ENCODE results near the gene PEMT.

PEMT gene

GRCh38 chr17:17560167-17560566 lies 31.3 kb downstream of the PEMT start:
- Histone ChIP-seq H3K9ac (ENCODE audit: low read length) (no peak overlapping the region), H3K79me2 (ENCODE audit: insufficient read depth, low read length) (no peaks in the 10 kb centered on the region), H2AFZ (ENCODE audit: low read depth, low read length, severe bottlenecking) (no peak overlapping the region), H3K4me3 (ENCODE audit: insufficient read depth, low read length, poor library complexity, severe bottlenecking) (no peak overlapping the region), H3F3A (ENCODE audit: insufficient read depth) (no peaks in the 10 kb centered on the region), H3K9me2 (replicated peaks; ENCODE audit: insufficient read depth, low read length) (no peaks in the 10 kb centered on the region), H4K20me1 (ENCODE audit: low read depth, low read length) (no peaks in the 10 kb centered on the region), H3K9me3 (ENCODE audit: insufficient read depth, low read length) (no peaks in the 10 kb centered on the region), H3K36me3 (ENCODE audit: low read length) (no peaks in the 10 kb centered on the region), H3K27me3 (ENCODE audit: low read length) (no peaks in the 10 kb centered on the region), H3K27ac (ENCODE audit: low read depth, low read length) (no peak overlapping the region), H3K4me2 (ENCODE audit: low read depth, low read length, poor library complexity, severe bottlenecking) (no peak overlapping the region)
- no peak for TF ChIP-seq EZH2phosphoT487 (conservative IDR thresholded peaks at IDR 0.05; ENCODE audit: low read length)
- TF ChIP-seq CTCF (IDR thresholded peaks at IDR 0.05; ENCODE audit: insufficient read depth, low read length, poor library complexity, severe bottlenecking) = no peak

- no peaks in the 10 kb centered on the region for H3K9me3 ChIP-seq (ENCODE audit: insufficient read depth, low read length)
- no peaks in the 10 kb centered on the region for H4K20me1 ChIP-seq (ENCODE audit: low read depth, low read length)
- no peak for TF ChIP-seq EZH2phosphoT487 (conservative IDR thresholded peaks at IDR 0.05; ENCODE audit: low read length)
- no peak for TF ChIP-seq CTCF (IDR thresholded peaks at IDR 0.05; ENCODE audit: insufficient read depth, low read length, poor library complexity, severe bottlenecking)
- H3K27ac ChIP-seq (ENCODE audit: low read depth, low read length) = no peak overlapping the region
- H3K9me2 ChIP-seq (replicated peaks; ENCODE audit: insufficient read depth, low read length) = no peaks in the 10 kb centered on the region
- no peak overlapping the region for H2AFZ ChIP-seq (ENCODE audit: low read depth, low read length, severe bottlenecking)
- H3K79me2 ChIP-seq (ENCODE audit: insufficient read depth, low read length) = no peaks in the 10 kb centered on the region
- H3K4me2 ChIP-seq (ENCODE audit: low read depth, low read length, poor library complexity, severe bottlenecking) = no peak overlapping the region
- no peaks in the 10 kb centered on the region for H3K27me3 ChIP-seq (ENCODE audit: low read length)
- no peak overlapping the region for H3K4me3 ChIP-seq (ENCODE audit: insufficient read depth, low read length, poor library complexity, severe bottlenecking)
- H3F3A ChIP-seq (ENCODE audit: insufficient read depth) = no peaks in the 10 kb centered on the region
- no peaks in the 10 kb centered on the region for H3K36me3 ChIP-seq (ENCODE audit: low read length)
- H3K9ac ChIP-seq (ENCODE audit: low read length) = no peak overlapping the region
These were observed 32.3 kb downstream of the PEMT start for GRCh38 chr17:17559164-17559563.

- Histone ChIP-seq H3K27ac (ENCODE audit: low read depth, low read length) (no peak overlapping the region), H3K36me3 (ENCODE audit: low read length) (no peaks in the 10 kb centered on the region), H3K9me2 (replicated peaks; ENCODE audit: insufficient read depth, low read length) (no peaks in the 10 kb centered on the region), H3F3A (ENCODE audit: insufficient read depth) (no peaks in the 10 kb centered on the region), H3K4me2 (ENCODE audit: low read depth, low read length, poor library complexity, severe bottlenecking) (no peak overlapping the region), H2AFZ (ENCODE audit: low read depth, low read length, severe bottlenecking) (no peak overlapping the region), H3K9ac (ENCODE audit: low read length) (no peak overlapping the region), H3K9me3 (ENCODE audit: insufficient read depth, low read length) (no peaks in the 10 kb centered on the region), H3K27me3 (ENCODE audit: low read length) (no peaks in the 10 kb centered on the region), H3K4me3 (ENCODE audit: insufficient read depth, low read length, poor library complexity, severe bottlenecking) (no peak overlapping the region), H4K20me1 (ENCODE audit: low read depth, low read length) (no peaks in the 10 kb centered on the region), H3K79me2 (ENCODE audit: insufficient read depth, low read length) (no peaks in the 10 kb centered on the region)
- TF ChIP-seq CTCF (IDR thresholded peaks at IDR 0.05; ENCODE audit: insufficient read depth, low read length, poor library complexity, severe bottlenecking) = no peak
These were observed 33.1 kb downstream of the PEMT start for GRCh38 chr17:17558431-17558830.

- no peak for TF ChIP-seq CTCF (IDR thresholded peaks at IDR 0.05; ENCODE audit: insufficient read depth, low read length, poor library complexity, severe bottlenecking)
- no peak for TF ChIP-seq EZH2phosphoT487 (conservative IDR thresholded peaks at IDR 0.05; ENCODE audit: low read length)
- no peak overlapping the region for H3K4me3 ChIP-seq (ENCODE audit: insufficient read depth, low read length, poor library complexity, severe bottlenecking)
- H4K20me1 ChIP-seq (ENCODE audit: low read depth, low read length) = no peaks in the 10 kb centered on the region
- H2AFZ ChIP-seq (ENCODE audit: low read depth, low read length, severe bottlenecking) = no peak overlapping the region
- H3F3A ChIP-seq (ENCODE audit: insufficient read depth) = no peaks in the 10 kb centered on the region
- no peaks in the 10 kb centered on the region for H3K27me3 ChIP-seq (ENCODE audit: low read length)
- no peak overlapping the region for H3K4me2 ChIP-seq (ENCODE audit: low read depth, low read length, poor library complexity, severe bottlenecking)
- no peaks in the 10 kb centered on the region for H3K9me2 ChIP-seq (replicated peaks; ENCODE audit: insufficient read depth, low read length)
- H3K36me3 ChIP-seq (ENCODE audit: low read length) = no peaks in the 10 kb centered on the region
- no peak overlapping the region for H3K27ac ChIP-seq (ENCODE audit: low read depth, low read length)
- no peak overlapping the region for H3K9ac ChIP-seq (ENCODE audit: low read length)
- no peaks in the 10 kb centered on the region for H3K9me3 ChIP-seq (ENCODE audit: insufficient read depth, low read length)
- H3K79me2 ChIP-seq (ENCODE audit: insufficient read depth, low read length) = no peaks in the 10 kb centered on the region
These were observed 33.7 kb downstream of the PEMT start for GRCh38 chr17:17557796-17558195.

Measured in SU-DHL-6 (cell line).